NT2/D1 (cell line): ENCODE data around the gene GLTP.
"Not testable (repeated sequence)": the region's sequence is repeated elsewhere in the genome, so short reads cannot be mapped to it uniquely, and the experiment has no call there.

ENCODE experiments used
- DNase-seq: peaks from one replicate; pipeline ENCODE4 v3.0.0-alpha.2; 2011; ENCODE audit warnings: low read depth, low spot score
- H3K27me3 ChIP-seq: 2 replicates; pipeline ENCODE4 v1.6.0; 2011; ENCODE audit warnings: mild to moderate bottlenecking; ENCODE audit not compliant: insufficient read length, insufficient read depth
- H3K36me3 ChIP-seq: 2 replicates; pipeline ENCODE4 v1.6.1; 2011; ENCODE audit warnings: mild to moderate bottlenecking, low read length, mixed read lengths; ENCODE audit not compliant: insufficient read depth, insufficient read length
- H3K4me1 ChIP-seq: 2 replicates; pipeline ENCODE4 v1.5.1; 2011; ENCODE audit not compliant: insufficient read depth, insufficient read length
- H3K4me3 ChIP-seq: 2 replicates; pipeline ENCODE4 v1.5.1; 2011; ENCODE audit warnings: low read depth; ENCODE audit not compliant: insufficient read length
- H3K9ac ChIP-seq: 2 replicates; pipeline ENCODE4 v1.6.0; 2011; ENCODE audit warnings: low read depth; ENCODE audit not compliant: insufficient read length
- H3K9me3 ChIP-seq: 2 replicates; pipeline ENCODE4 v1.5.1; 2011; ENCODE audit warnings: mild to moderate bottlenecking, low read length; ENCODE audit not compliant: insufficient read depth
- SUZ12 ChIP-seq: IDR thresholded peaks from 2 replicates; pipeline ENCODE4 v1.6.1; 2011; ENCODE audit not compliant: insufficient read length, insufficient read depth; ENCODE audit errors: extremely low read depth
- YY1 ChIP-seq: IDR thresholded peaks from 2 replicates; pipeline ENCODE4 v1.6.1; 2011; ENCODE audit not compliant: insufficient read length, insufficient read depth
- ZNF274 ChIP-seq: IDR thresholded peaks from 2 replicates; pipeline ENCODE4 v1.6.1; 2011; ENCODE audit warnings: mild to moderate bottlenecking, low read depth, low read length

Gene GLTP

GRCh38 chr12:109873653-109874052 lies 6.7 kb downstream of the GLTP start:
- no peaks in the 10 kb centered on the region for H3K27me3 ChIP-seq

DNA sequence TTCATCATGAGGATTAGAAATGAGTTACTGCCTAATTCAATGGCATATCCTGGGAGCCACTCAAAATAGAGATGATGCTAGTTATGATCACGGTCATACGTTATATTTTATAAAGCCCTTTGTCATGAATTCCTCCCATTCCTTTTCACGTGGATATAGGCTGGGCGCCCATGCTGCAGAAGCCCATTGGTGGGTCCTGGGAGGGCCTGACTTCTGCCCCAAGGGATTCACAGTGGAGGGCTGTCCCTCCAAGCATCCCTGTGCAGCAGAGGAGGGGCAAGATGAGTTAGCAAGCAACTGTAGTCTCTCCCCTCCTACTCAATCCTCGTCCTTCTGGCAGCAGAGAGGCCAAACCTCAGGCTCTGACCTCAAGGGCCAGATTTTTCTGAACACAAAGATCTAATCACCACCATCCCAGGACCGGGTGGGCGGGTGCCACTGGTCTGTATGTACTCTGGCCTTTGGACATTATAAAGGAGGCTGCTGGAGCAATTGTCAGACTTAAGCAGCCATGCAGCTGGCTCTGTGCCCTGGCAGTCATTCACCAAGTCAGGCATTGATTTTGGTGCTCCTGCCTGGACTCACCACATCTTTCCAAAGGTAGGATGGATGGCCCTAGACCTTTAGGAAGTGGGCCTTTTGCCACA lies 8.6 kb downstream of the GLTP start:
- Histone ChIP-seq H3K4me1 (peaks cover 7% of the 10 kb centered on the region), H3K36me3 (peaks cover 11% of the 10 kb centered on the region), H3K27me3 (no peaks in the 10 kb centered on the region), H3K4me3 (no peak overlapping the region), H3K9me3 (no peaks in the 10 kb centered on the region), H3K9ac (no peak overlapping the region)
- DNase-seq = no peak
- no peak for TF ChIP-seq YY1
- no peak for TF ChIP-seq SUZ12
- no peak for TF ChIP-seq ZNF274

More at GRCh38 chr12:109873653-109874052, 6.7 kb downstream of the GLTP start:
- no peak for TF ChIP-seq SUZ12
- Histone ChIP-seq H3K36me3 (peaks cover 11% of the 10 kb centered on the region), H3K9ac (no peak overlapping the region), H3K4me1 (peaks cover 10% of the 10 kb centered on the region), H3K9me3 (no peaks in the 10 kb centered on the region), H3K4me3 (no peak overlapping the region)
- no peak for DNase-seq

DNA sequence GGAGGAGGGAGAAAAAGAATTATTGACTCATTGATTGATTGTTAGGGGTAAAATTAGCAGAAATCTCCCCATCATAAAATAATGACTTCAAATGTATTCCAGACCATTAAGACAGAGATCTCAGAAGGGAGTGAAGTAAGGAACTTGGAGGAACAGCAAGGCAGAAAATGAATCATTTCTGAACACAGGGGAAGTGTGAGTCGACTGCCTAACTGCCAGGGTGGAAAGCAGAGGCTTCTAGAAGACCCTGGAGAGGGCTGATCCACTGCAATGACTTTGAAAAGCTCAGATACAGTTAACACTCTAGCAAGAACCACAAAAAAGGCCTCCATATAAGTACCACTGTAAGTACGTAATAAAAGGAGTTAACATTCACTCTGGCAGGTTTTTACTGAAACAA lies 9.7 kb downstream of the GLTP start:
- no peak for DNase-seq
- Histone ChIP-seq H3K36me3 (peaks cover 11% of the 10 kb centered on the region), H3K27me3 (no peaks in the 10 kb centered on the region), H3K9me3 (no peaks in the 10 kb centered on the region), H3K4me3 (no peak overlapping the region), H3K4me1 (peaks cover 7% of the 10 kb centered on the region), H3K9ac (no peak overlapping the region)
- TF ChIP-seq SUZ12 (no peak), YY1 (no peak), ZNF274 (no peak)

DNA sequence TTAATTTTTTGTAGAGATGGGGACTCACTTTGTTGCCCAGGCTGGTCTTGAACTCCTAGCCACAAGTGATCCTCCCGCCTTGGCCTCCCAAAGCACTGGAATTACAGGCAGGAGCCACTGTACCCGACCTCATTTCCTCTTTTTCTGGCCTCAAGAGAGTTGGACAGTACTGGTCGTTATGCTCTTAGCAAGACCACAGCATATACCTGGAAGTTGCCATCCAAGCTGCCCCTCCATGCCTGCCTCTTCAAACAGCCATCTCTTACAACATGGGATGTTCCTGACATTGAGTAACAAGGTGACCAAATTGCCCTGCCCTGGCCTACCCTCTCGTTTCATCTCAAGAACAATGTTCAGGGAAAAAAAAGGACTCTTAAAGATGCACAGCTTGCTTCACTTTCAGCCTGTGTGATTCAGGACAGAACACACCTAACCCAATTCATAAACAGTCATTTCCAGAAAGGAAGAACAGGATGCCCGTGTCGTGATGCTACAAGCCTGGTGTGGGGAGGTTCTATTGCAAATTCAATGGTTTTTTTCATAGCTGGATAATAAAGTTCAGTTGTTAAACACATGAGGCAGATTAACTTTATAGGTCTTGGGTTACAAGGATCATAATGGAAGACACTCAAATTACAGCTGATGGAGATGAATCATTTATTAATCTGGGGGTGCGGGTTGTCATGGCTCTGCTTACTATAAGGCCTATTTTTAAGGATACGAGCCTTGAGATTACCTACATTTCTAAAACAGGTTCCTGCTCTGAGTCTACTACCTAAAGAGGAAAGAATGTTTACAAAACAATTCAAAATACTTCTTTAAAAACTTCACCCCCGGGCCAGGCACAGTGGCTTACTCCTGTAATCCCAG lies 11.9 kb downstream of the GLTP start:
- Histone ChIP-seq H3K4me1 (peaks cover 11% of the 10 kb centered on the region), H3K27me3 (no peaks in the 10 kb centered on the region), H3K4me3 (no peak overlapping the region), H3K9ac (no peak overlapping the region), H3K9me3 (no peaks in the 10 kb centered on the region), H3K36me3 (peaks cover 11% of the 10 kb centered on the region)
- TF ChIP-seq YY1 (no peak), ZNF274 (no peak), SUZ12 (no peak)
- DNase-seq = no peak

- Histone ChIP-seq H3K9ac (no peak overlapping the region), H3K4me1 (peaks cover 4% of the 10 kb centered on the region), H3K27me3 (no peaks in the 10 kb centered on the region), H3K9me3 (no peaks in the 10 kb centered on the region), H3K4me3 (no peak overlapping the region), H3K36me3 (peaks cover 10% of the 10 kb centered on the region)
- TF ChIP-seq ZNF274 (no peak), SUZ12 (no peak), YY1 (no peak)
- no peak for DNase-seq
These were observed 15.4 kb downstream of the GLTP start for GRCh38 chr12:109864916-109865315.

- TF ChIP-seq SUZ12 (no peak), ZNF274 (no peak)
- Histone ChIP-seq H3K27me3 (no peaks in the 10 kb centered on the region), H3K36me3 (peaks cover 10% of the 10 kb centered on the region), H3K9ac (no peak overlapping the region), H3K4me3 (no peak overlapping the region), H3K9me3 (no peaks in the 10 kb centered on the region), H3K4me1 (peaks cover 4% of the 10 kb centered on the region)
- DNase-seq = no peak
These were observed 16.3 kb downstream of the GLTP start for GRCh38 chr12:109863847-109864712.

DNA sequence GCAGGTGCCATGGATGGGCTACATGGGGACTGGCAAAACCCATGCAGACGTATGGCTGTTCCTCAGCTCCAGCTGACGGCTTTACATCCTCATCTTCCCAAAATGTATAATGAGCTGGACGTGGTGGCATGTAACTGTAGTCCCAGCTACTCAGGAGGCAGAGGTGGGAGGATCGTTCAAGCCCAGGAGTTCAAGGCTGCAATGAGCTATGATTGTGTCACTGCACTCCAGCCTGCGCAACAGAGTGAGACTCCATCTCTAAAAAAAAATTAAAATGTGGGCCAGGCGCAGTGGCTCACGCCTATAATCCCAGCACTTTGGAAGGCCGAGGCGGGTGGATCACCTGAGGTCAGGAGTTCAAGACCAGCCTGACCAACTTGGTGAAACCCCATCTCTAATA lies 17.9 kb downstream of the GLTP start:
- not testable (repeated sequence) for DNase-seq, H3K9ac ChIP-seq, H3K4me1 ChIP-seq, H3K9me3 ChIP-seq, H3K4me3 ChIP-seq, H3K27me3 ChIP-seq
- peaks cover 25% of the 10 kb centered on the region for H3K36me3 ChIP-seq
